Mesendoderm (in vitro differentiated cells): ENCODE results near the gene RNF5.

Experiments used
- DNase-seq: peaks from one replicate; pipeline ENCODE4 v3.0.0; 2013
- H2AK5ac ChIP-seq: 2 replicates; pipeline ENCODE4 v1.6.1; 2013; ENCODE audit warnings: low read length, inconsistent platforms
- H2BK120ac ChIP-seq: 2 replicates; pipeline ENCODE4 v1.6.1; 2013; ENCODE audit warnings: low read depth, mild to moderate bottlenecking, low read length, moderate library complexity, mixed read lengths
- H2BK15ac ChIP-seq: replicated peaks from 2 replicates; pipeline ENCODE4 v1.6.1; 2013; ENCODE audit warnings: low read depth, mild to moderate bottlenecking, moderate library complexity
- H2BK5ac ChIP-seq: 2 replicates; pipeline ENCODE4 v1.6.1; 2013; ENCODE audit warnings: low read length, inconsistent platforms
- H3K18ac ChIP-seq: 2 replicates; pipeline ENCODE4 v1.6.1; 2013; ENCODE audit warnings: mild to moderate bottlenecking, low read length, mixed read lengths
- H3K23ac ChIP-seq: one replicate; pipeline ENCODE4 v1.6.1; 2013; ENCODE audit warnings: low read length
- H3K27ac ChIP-seq: 2 replicates; pipeline ENCODE4 v1.5.1; 2013; ENCODE audit warnings: low read depth, mild to moderate bottlenecking, inconsistent platforms, low read length, moderate library complexity
- H3K27me3 ChIP-seq: 2 replicates; pipeline ENCODE4 v1.6.1; 2013; ENCODE audit warnings: low read length, control low read depth, mild to moderate bottlenecking, inconsistent platforms; ENCODE audit not compliant: insufficient read depth, poor library complexity
- H3K36me3 ChIP-seq: 2 replicates; pipeline ENCODE4 v1.6.1; 2013; ENCODE audit warnings: low read length, inconsistent platforms; ENCODE audit not compliant: control insufficient read depth, insufficient read depth
- H3K4ac ChIP-seq: one replicate; pipeline ENCODE4 v1.6.1; 2013; ENCODE audit warnings: low read depth, mild to moderate bottlenecking, low read length, moderate library complexity
- H3K4me1 ChIP-seq: 2 replicates; pipeline ENCODE4 v1.6.1; 2013; ENCODE audit warnings: low read depth, low read length, inconsistent platforms; ENCODE audit not compliant: control insufficient read depth
- H3K4me2 ChIP-seq: 2 replicates; pipeline ENCODE4 v1.6.1; 2013; ENCODE audit warnings: low read length
- H3K4me3 ChIP-seq: 2 replicates; pipeline ENCODE4 v1.5.1; 2013; ENCODE audit warnings: mild to moderate bottlenecking, low read length
- H3K56ac ChIP-seq: one replicate; pipeline ENCODE4 v1.6.1; 2013; ENCODE audit warnings: low read length
- H3K79me1 ChIP-seq: 2 replicates; pipeline ENCODE4 v1.6.1; 2013; ENCODE audit warnings: low read length, inconsistent platforms
- H3K79me2 ChIP-seq: 2 replicates; pipeline ENCODE4 v1.6.1; 2013; ENCODE audit warnings: mild to moderate bottlenecking, low read length; ENCODE audit not compliant: control insufficient read depth, insufficient read depth
- H3K9ac ChIP-seq: 2 replicates; pipeline ENCODE4 v1.6.1; 2013; ENCODE audit warnings: low read length, inconsistent platforms
- H4K5ac ChIP-seq: one replicate; pipeline ENCODE4 v1.6.1; 2013; ENCODE audit warnings: low read length
- H4K8ac ChIP-seq: one replicate; pipeline ENCODE4 v1.6.1; 2013; ENCODE audit warnings: low read depth, mild to moderate bottlenecking, control low read depth, low read length, moderate library complexity
- WGBS: extraction: QIAGEN DNeasy Blood & Tissue Kit; methylation state at CpG from one replicate; pipeline ENCODE4 v1.1.7; 2013; ENCODE audit warnings: low lambda C conversion rate, missing lambda C conversion rate; ENCODE audit not compliant: insufficient coverage; ENCODE audit errors: extremely low coverage; 5-methylcytosine and 5-hydroxymethylcytosine counted together

The RNF5 gene

DNA sequence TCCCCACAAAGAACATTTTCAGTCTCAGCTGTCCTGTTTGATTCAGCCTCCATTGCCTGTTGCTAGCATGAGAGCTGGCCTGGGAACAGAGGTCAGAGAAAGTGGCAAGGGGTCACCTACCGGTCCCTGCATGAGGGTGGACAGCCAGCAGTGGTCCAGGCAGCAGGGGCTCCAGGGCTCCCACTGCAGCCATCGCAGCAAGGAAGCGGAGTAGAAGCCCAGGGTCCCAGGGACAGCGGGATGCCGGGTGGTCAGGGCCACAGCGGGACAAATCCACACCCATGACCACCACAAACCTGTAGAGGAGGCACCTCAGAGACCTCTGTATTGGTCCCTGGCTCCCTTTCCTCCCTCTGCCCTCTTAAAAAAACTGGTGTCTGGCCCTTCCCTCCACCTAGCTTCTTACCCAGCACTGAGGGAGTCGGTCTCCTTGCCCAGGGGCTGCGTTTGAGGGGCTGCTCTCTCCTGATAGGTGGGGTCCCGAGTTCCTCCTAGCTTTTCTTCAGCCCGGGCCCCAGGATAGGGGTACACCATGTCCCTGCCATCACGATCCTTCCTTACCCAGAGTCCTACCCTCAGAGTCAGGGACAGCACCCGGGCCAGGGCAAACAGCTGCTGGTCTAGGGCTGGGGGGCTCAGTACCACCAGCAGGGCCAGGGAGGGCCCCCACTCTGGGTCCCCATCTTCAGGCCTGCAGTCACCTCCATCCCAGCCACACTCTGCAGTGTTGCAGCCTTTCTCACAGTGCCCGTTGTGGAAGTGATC is 22.7 kb downstream of the RNF5 start:
- Histone ChIP-seq H3K79me2 (no peaks in the 10 kb centered on the region), H3K27me3 (no peaks in the 10 kb centered on the region), H3K23ac (no peak overlapping the region), H2BK120ac (no peak overlapping the region), H3K79me1 (no peaks in the 10 kb centered on the region), H2AK5ac (no peak overlapping the region), H3K56ac (no peak overlapping the region), H3K4me2 (no peak overlapping the region), H3K4me1 (peaks cover 5% of the 10 kb centered on the region), H2BK5ac (no peak overlapping the region), H2BK15ac (no peak overlapping the region), H4K8ac (no peak overlapping the region), H3K18ac (no peak overlapping the region), H3K27ac (no peak overlapping the region), H3K4ac (no peak overlapping the region), H3K9ac (no peak overlapping the region), H3K36me3 (no peaks in the 10 kb centered on the region), H4K5ac (no peak overlapping the region), H3K4me3 (no peak overlapping the region)
- WGBS = no CpG with 5 or more reads among the region's 13 CpGs
- DNase-seq = no peak

DNA sequence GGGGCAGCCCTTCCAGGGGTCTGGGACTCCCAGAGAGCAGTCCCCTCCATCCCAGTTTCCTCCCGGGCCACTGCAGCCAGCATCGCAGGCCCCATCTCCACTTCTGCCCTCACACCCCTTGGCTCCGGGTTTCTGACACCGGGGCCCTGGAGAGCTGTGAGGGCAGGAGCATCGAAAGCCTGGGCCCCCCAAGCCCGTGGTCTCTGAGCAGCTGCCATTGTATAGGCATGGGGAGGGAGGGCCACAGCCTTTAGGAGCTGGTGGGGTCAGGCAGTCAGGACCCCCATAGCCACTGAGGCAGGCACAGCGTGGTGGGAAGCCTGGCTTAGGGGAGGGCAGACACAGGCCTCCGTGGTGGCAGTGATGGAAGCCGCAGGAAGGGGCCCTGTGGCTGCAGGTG is 24.0 kb downstream of the RNF5 start:
- Histone ChIP-seq H3K79me1 (no peaks in the 10 kb centered on the region), H3K56ac (no peak overlapping the region), H2BK5ac (no peak overlapping the region), H3K4me3 (no peak overlapping the region), H3K79me2 (no peaks in the 10 kb centered on the region), H3K4me2 (no peak overlapping the region), H3K23ac (no peak overlapping the region), H4K5ac (no peak overlapping the region), H3K18ac (no peak overlapping the region), H4K8ac (no peak overlapping the region), H3K4me1 (no peaks in the 10 kb centered on the region), H3K9ac (no peak overlapping the region), H3K36me3 (no peaks in the 10 kb centered on the region), H3K27me3 (no peaks in the 10 kb centered on the region), H2BK15ac (no peak overlapping the region), H3K4ac (no peak overlapping the region), H2AK5ac (no peak overlapping the region), H3K27ac (no peak overlapping the region), H2BK120ac (no peak overlapping the region)
- no CpG with 5 or more reads among the region's 9 CpGs for WGBS
- DNase-seq = no peak

DNA sequence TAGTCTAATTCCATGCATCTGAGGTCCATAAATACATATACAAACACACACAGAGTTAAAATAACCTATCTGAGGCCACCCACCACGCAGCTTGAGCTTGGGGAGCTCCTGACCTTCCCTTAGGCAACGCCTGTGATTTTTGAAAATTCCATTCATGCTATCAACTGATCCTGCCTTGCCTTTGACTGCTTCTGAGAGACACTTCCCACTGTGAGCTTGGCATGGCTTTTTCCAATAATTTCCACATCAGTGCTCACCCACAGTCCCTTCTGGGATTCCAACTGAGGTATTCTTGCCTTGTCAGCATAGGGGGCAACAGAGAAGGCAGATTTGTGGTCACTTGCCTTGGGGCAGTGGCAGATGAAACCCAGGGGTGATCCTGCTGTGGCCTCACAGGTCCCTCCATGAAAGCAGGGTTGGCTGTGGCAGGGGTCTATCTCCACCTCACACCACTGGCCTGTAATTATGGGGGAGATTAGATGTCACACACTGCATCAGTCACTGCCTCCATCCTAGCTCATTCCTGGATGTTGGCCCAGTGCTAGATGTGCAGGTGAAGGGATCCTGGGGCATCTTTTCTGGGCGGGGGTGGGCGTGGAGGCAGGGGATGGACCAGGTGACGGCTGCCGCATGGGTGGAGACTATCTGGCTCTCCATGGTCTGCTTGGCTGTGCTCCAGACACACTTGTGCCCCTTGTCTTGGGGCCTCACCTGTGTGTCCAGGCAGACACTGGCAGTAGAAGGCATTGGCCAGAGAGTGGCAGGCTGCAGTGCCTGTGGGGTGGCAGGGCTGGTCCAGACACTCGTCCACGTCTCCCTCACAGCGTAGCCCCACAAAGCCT is 25.4 kb downstream of the RNF5 start:
- H2BK5ac ChIP-seq = no peak overlapping the region
- no peak overlapping the region for H3K4me3 ChIP-seq
- no peak overlapping the region for H3K4ac ChIP-seq
- H2BK15ac ChIP-seq = no peak overlapping the region
- H4K5ac ChIP-seq = no peak overlapping the region
- H3K56ac ChIP-seq = no peak overlapping the region
- H3K9ac ChIP-seq = no peak overlapping the region
- H3K18ac ChIP-seq = no peak overlapping the region
- no peak overlapping the region for H3K27ac ChIP-seq
- no peaks in the 10 kb centered on the region for H3K79me1 ChIP-seq
- H3K23ac ChIP-seq = no peak overlapping the region
- no peaks in the 10 kb centered on the region for H3K27me3 ChIP-seq
- H3K79me2 ChIP-seq = no peaks in the 10 kb centered on the region
- no peak overlapping the region for H4K8ac ChIP-seq
- H2BK120ac ChIP-seq = no peak overlapping the region
- H3K4me1 ChIP-seq = no peaks in the 10 kb centered on the region
- H3K4me2 ChIP-seq = no peak overlapping the region
- H2AK5ac ChIP-seq = no peak overlapping the region
- DNase-seq = no peak
- WGBS = no CpG with 5 or more reads among the region's 9 CpGs
- no peaks in the 10 kb centered on the region for H3K36me3 ChIP-seq

DNA sequence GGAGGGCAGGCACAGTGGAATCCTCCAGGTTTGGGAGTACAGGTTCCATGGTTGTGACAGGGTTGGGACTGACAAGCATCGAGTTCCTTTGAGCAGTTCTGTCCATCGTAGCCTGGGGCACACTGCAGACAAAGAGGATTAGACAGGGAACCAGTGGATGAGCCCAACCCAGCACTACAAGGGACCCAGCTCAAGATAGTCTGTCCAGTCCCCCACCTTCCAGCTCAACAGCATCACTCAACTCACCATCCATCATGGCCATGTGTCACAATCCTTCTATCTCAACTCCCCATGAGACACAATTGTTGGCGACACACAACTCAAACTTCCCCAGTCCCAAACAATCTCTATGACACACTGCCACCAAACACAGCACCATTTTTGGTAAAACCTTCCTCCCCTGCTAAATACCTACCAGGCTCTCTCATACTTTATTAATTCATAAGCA is 26.1 kb downstream of the RNF5 start:
- H2BK120ac ChIP-seq = no peak overlapping the region
- no peaks in the 10 kb centered on the region for H3K27me3 ChIP-seq
- no peaks in the 10 kb centered on the region for H3K79me1 ChIP-seq
- H2BK5ac ChIP-seq = no peak overlapping the region
- H2BK15ac ChIP-seq = no peak overlapping the region
- no peak overlapping the region for H3K4me3 ChIP-seq
- no peak overlapping the region for H4K5ac ChIP-seq
- H3K23ac ChIP-seq = no peak overlapping the region
- no peak overlapping the region for H3K4ac ChIP-seq
- H3K18ac ChIP-seq = no peak overlapping the region
- no peak overlapping the region for H3K9ac ChIP-seq
- H3K36me3 ChIP-seq = no peaks in the 10 kb centered on the region
- H3K56ac ChIP-seq = no peak overlapping the region
- no peaks in the 10 kb centered on the region for H3K4me1 ChIP-seq
- no peak for DNase-seq
- H3K27ac ChIP-seq = no peak overlapping the region
- no CpG with 5 or more reads among the region's 3 CpGs for WGBS
- H4K8ac ChIP-seq = no peak overlapping the region
- no peak overlapping the region for H3K4me2 ChIP-seq
- no peaks in the 10 kb centered on the region for H3K79me2 ChIP-seq
- H2AK5ac ChIP-seq = no peak overlapping the region

DNA sequence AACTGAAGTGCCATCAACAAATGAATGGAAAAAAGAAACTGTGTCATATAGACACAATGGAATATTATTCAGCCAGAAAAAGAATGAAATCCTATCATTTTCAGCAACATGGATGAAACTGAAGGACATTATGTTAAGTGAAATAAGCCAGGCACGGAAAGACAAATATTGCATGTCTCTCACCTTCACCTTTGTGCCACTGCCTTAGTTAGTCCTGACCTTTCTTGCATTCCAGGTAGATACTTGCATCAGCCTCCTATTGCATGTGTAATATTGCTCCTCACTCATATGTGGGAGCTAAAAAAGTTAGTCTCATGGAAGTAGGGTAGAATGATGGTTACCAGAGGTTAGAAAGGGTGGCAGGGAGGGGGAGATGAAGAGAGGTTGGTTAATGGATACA is 30.8 kb downstream of the RNF5 start:
- Histone ChIP-seq H3K4ac (no peak overlapping the region), H3K4me1 (no peaks in the 10 kb centered on the region), H2BK5ac (no peak overlapping the region), H3K4me2 (no peak overlapping the region), H4K8ac (no peak overlapping the region), H3K79me1 (no peaks in the 10 kb centered on the region), H3K4me3 (no peak overlapping the region), H2AK5ac (no peak overlapping the region), H2BK120ac (no peak overlapping the region), H2BK15ac (no peak overlapping the region), H3K36me3 (no peaks in the 10 kb centered on the region), H3K56ac (no peak overlapping the region), H4K5ac (no peak overlapping the region), H3K18ac (no peak overlapping the region), H3K23ac (no peak overlapping the region), H3K9ac (no peak overlapping the region), H3K27me3 (no peaks in the 10 kb centered on the region), H3K79me2 (no peaks in the 10 kb centered on the region), H3K27ac (no peak overlapping the region)
- no peak for DNase-seq
- WGBS = no CpG with 5 or more reads among the region's 1 CpG
